HT-29 (cell line): Measurements from ENCODE around the gene ACVR1B. TPM values are rescaled to one million over a fixed set of nuclear protein-coding genes. Genes with fewer than 3 reads are reported as not detected.

ENCODE experiments used
- DNase-seq: peaks from one replicate; pipeline ENCODE4 v3.0.0-alpha.2; 2015; ENCODE audit warnings: low spot score
- small RNA-seq: library from RNA; depleted of rRNA; stranded (forward); fragments of <200 nt; gene quantifications from one replicate; pipeline ENCODE3, GENCODE V24; 2014
- total RNA-seq: library from RNA; depleted of rRNA; stranded (reverse); fragments of >200 nt; shearing (Covaris generic); gene quantifications from 2 replicates; pipeline ENCODE4 v1.2.3, GENCODE V29; 2014; rRNA removed

The ACVR1B gene
- total RNA-seq, 1 experiment from 2014 or later = 14.2 TPM

DNA sequence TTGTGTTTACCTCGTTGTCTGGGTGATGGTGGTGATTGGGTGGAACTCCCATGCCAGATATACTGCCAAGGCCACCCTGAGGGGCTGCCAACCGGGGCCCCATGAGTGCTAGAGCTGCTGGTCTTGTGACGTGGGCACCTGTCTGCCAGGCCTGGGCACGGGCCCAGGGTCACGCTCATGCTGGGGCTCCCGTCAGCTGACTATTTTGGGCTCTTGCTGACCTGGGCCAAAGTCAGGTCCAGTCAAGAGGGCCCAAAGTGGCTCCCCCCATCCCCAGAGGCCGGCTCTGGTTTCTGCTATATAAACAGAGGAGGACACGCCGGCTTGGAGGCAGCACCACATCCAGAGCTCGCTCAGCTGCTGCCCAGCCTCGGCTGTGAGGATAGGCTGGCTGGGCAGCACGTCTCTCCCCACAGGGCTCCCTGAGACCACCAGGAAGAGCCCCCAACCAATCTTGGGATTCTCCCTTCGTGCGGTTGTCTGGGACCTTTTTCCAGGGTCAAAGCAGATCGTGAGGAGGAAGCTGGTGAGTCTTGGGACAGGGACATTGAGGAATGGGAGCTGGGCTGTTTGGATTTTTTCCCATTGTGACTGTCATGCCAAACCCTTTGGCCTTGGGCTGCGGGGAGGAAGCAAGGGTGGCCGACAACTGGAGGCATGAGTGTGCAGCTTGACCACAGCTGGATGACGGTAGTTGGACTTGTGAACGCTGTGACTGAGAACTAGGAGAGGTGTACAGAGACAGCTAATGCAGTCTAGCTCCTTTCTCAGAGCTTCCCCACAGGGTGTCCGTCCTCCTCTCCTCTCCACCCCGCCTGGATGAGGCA lies 92.1 kb downstream of the ACVR1B start:
- DNase-seq = no peak

DNA sequence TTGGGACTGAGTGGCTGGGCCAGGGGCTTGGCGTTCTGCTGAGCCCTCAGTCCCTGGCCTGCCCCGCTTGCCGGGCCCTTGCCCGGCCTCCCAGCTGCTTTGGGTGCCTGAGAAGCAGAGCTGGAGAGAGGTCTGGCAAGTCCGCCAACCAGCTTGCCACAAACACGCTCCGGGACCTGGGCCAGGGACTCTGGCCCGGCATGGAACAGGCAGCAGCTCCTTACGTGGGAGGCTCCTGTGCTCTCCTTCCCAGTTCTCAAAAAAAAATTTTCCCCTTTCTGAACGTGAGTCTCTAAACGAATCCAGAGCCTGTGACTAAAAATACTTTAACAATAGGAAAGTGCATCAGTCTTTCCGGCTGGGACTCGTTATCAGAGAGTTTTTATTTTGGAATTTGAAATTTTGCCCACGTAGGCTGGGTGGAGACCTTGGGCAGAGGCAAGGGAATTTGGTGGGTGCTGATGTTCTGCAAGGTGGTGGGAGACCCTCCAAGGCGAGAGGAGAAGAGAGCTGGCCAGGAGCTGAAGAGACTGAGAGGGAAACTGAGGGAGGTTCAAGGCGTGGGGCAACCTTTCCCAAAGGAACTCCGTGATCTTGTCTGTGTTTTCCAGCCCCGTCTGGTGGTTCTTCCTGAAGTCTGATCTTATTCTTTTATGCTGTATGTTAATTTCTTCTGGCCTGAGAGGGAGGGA lies 92.9 kb downstream of the ACVR1B start:
- DNase-seq = no peak

DNA sequence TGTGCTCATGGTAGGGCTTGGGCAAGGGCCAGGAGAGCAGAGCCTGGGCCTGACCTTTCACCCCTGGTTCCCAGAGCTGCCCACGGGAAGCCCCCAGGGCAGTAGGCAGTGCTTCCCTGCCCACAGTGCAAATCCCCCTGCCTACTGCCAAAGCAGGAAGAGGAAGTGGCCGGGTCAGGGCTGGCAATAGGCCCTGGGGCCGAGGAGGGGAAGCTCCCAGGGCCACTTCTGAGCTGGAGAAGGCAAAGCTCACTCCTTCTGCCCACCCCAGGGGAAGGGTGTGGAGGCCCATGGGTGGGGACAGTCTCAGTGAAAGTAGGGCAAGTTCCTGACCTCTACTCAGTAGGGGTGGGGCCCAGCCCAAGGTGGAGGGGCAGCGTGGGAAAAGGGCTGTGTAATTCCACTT lies 94.3 kb downstream of the ACVR1B start:
- peak; percentile 23 for DNase-seq

Small RNAs within 50 kb of the gene (small RNA-seq; reads per million reads assigned to genes)
- not detected for gene RNU6-574P

Other genes starting within 250 kb of the ACVR1B start
- gene FIGNL2, start 103.0 kb upstream of the ACVR1B start, total RNA-seq = not detected in 2 replicates
- gene ANKRD33, start 63.6 kb upstream of the ACVR1B start, total RNA-seq = not detected in 2 replicates
- gene ACVRL1, start 44.2 kb upstream of the ACVR1B start, total RNA-seq = not detected in 2 replicates
- gene TAMALIN, start 55.2 kb downstream of the ACVR1B start, total RNA-seq = 0.05 TPM in 1 of 2 replicates, not detected in the other
- gene NR4A1, start 99.7 kb downstream of the ACVR1B start, total RNA-seq = 49.6 and 61.2 TPM in 2 replicates
- gene ATG101, start 118.3 kb downstream of the ACVR1B start, total RNA-seq = 105 and 114 TPM in 2 replicates
- not detected in 2 replicates for gene SMIM41, start 128.0 kb downstream of the ACVR1B start, total RNA-seq
- gene KRT80, start 240.3 kb downstream of the ACVR1B start, total RNA-seq = 24.7 and 27.0 TPM in 2 replicates